NCI-H146 treated with DMSO at 0.1 percent for 48 hours (cell line): ENCODE measurements around the gene ARL4A.

Experiments
- DNase-seq: peaks from one replicate; lab custom pipeline; 2025; ENCODE audit not compliant: unreplicated experiment; lab: John Stamatoyannopoulos, UW

ARL4A gene

GRCh38 chr7:12699299-12699698 lies 11.9 kb downstream of the ARL4A start:
- no peak for DNase-seq

GRCh38 chr7:12701433-12701832 lies 14.0 kb downstream of the ARL4A start:
- DNase-seq: no peak

GRCh38 chr7:12703881-12704280 lies 16.4 kb downstream of the ARL4A start:
- DNase-seq: no peak

GRCh38 chr7:12705878-12706277 lies 18.4 kb downstream of the ARL4A start:
- no peak for DNase-seq

- peak; percentile 54 for DNase-seq
Measured at GRCh38 chr7:12706900-12707536, 19.6 kb downstream of the ARL4A start.

GRCh38 chr7:12708314-12708713 lies 20.9 kb downstream of the ARL4A start:
- no peak for DNase-seq

GRCh38 chr7:12709726-12710502 lies 22.5 kb downstream of the ARL4A start:
- DNase-seq: no peak

- DNase-seq: no peak
Measured at GRCh38 chr7:12711124-12711523, 23.7 kb downstream of the ARL4A start.

- no peak for DNase-seq
Measured at GRCh38 chr7:12712236-12712635, 24.8 kb downstream of the ARL4A start.

- no peak for DNase-seq
Measured at GRCh38 chr7:12713625-12714378, 26.4 kb downstream of the ARL4A start.

- no peak for DNase-seq
Measured at GRCh38 chr7:12714379-12714737, 26.9 kb downstream of the ARL4A start.

GRCh38 chr7:12715372-12716133 lies 28.1 kb downstream of the ARL4A start:
- DNase-seq: peak; percentile 78

- DNase-seq: no peak
Measured at GRCh38 chr7:12716134-12716681, 28.8 kb downstream of the ARL4A start.

- no peak for DNase-seq
Measured at GRCh38 chr7:12716722-12717121, 29.3 kb downstream of the ARL4A start.

GRCh38 chr7:12719141-12719919 lies 31.9 kb downstream of the ARL4A start:
- DNase-seq: no peak

GRCh38 chr7:12719981-12720865 lies 32.8 kb downstream of the ARL4A start:
- no peak for DNase-seq

GRCh38 chr7:12721286-12721830 lies 33.9 kb downstream of the ARL4A start:
- no peak for DNase-seq

- DNase-seq: no peak
Measured at GRCh38 chr7:12722136-12722535, 34.7 kb downstream of the ARL4A start.
